ENCODE results near the gene COG5.

The COG5 gene

DNA sequence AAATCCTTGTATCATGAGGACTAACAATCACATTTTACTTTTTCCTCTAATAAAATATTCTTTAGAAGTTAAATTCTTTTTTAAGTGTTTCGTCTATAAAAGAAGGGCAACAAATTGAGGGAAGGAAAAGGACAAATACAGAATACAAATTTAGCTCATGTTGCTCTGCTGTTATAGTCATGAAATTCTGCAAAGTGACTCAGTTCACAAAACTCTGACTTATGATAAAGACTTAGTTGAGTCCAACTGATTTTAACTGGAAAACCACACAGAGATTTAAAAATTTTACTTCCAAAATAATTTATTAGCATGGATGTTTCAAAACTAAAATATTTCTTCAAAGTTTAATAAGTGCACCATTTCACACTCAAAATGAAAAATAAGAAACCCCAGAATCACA lies 168.9 kb downstream of the COG5 start:
- TF ChIP-seq, protein P1, sequence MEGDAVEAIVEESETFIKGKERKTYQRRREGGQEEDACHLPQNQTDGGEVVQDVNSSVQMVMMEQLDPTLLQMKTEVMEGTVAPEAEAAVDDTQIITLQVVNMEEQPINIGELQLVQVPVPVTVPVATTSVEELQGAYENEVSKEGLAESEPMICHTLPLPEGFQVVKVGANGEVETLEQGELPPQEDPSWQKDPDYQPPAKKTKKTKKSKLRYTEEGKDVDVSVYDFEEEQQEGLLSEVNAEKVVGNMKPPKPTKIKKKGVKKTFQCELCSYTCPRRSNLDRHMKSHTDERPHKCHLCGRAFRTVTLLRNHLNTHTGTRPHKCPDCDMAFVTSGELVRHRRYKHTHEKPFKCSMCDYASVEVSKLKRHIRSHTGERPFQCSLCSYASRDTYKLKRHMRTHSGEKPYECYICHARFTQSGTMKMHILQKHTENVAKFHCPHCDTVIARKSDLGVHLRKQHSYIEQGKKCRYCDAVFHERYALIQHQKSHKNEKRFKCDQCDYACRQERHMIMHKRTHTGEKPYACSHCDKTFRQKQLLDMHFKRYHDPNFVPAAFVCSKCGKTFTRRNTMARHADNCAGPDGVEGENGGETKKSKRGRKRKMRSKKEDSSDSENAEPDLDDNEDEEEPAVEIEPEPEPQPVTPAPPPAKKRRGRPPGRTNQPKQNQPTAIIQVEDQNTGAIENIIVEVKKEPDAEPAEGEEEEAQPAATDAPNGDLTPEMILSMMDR (IDR thresholded peaks at IDR 0.05; ENCODE audit: extremely low read depth, missing control alignments) = no peak
- no peak for DNase-seq (ENCODE audit: low spot score)

GRCh38 chr7:107394276-107394675 lies 169.4 kb downstream of the COG5 start:
- no peak for DNase-seq (ENCODE audit: low spot score)
- TF ChIP-seq, protein P1 (IDR thresholded peaks at IDR 0.05; ENCODE audit: extremely low read depth, missing control alignments) = no peak

DNA sequence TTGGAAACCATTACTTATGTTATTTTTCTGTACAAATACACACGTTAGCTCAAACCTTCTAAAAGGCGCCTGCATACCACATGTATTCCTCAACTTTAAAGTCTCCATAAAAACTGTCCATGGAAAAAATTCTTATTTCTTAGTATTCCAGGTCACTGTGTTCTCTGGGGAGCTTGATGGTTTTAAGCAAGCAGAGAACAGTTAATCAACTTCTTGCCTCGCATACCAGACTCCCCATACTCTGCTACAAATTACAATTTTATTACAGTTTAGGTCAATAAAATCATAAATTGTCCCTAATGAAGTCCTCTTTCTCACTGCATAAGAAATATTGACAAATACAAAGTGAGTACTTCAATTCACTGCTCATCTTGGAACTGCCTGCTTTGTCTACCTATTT lies 170.9 kb downstream of the COG5 start:
- DNase-seq (ENCODE audit: low spot score) = no peak
- TF ChIP-seq, protein P1 (IDR thresholded peaks at IDR 0.05; ENCODE audit: extremely low read depth, missing control alignments) = no peak

DNA sequence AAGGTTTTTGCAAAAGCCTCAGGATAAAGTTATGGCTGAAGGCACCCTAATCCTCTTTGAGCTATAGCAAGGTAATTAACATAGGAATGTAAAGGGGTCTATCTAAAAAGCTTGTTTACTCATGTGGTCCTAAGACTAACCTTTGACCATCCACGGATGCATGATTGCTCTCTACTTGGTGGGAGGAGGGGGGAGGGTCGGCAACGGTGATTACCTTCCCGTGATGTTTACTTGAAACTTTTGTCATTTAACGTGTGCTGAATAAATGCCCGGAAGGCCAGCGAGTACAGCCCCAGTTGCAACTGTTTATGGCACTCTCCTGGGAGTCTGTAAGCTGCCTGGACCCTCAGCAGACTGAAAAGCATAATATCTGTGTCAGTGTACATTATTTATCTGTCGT lies 172.8 kb downstream of the COG5 start:
- DNase-seq (ENCODE audit: low spot score) = no peak
- TF ChIP-seq, protein P1 (IDR thresholded peaks at IDR 0.05; ENCODE audit: extremely low read depth, missing control alignments) = no peak

DNA sequence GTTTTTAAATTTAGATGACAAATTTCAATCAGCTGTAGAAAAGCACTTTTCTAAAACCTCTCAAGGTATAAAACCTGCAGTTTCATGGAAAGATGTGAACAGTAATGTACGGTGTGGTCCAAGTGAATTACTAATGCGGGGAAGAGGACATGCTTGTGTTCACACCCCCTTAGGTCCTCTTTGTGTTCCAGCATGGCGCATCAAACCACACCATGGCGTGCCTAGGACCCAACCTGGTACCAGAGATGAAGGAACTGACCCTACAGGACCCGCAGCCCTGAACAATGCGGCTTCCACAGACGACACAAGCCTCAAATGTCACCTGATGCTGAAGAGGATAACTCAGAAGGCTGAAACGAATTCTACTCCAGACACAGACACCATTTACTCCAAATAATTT lies 175.1 kb downstream of the COG5 start:
- DNase-seq (ENCODE audit: low spot score) = no peak
- TF ChIP-seq, protein P1 (IDR thresholded peaks at IDR 0.05; ENCODE audit: extremely low read depth, missing control alignments) = no peak

- DNase-seq (ENCODE audit: low spot score) = no peak
- TF ChIP-seq, protein P1 (IDR thresholded peaks at IDR 0.05; ENCODE audit: extremely low read depth, missing control alignments) = no peak
Observed at GRCh38 chr7:107387573-107388219, 176.0 kb downstream of the COG5 start.

DNA sequence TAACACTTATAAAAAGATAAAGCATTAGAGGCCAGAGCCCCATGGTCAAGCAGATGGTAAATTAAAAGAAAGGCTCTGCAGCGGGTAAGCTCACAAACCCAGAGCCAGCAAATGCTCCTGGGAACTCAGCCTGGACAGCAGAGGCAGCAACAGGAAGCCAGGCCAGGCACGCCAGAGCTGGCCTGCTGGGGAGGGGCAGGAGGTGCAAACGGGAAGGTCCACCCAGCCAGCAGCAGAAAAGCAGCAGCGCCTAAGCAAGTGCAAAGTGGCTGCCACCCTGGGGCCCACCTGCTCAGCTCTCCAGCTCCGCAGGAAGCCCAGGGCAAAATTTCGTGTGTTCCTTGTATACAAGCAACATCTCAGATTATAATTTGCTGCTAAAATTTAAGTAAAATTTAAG lies 176.6 kb downstream of the COG5 start:
- no peak for DNase-seq (ENCODE audit: low spot score)
- TF ChIP-seq, protein P1 (IDR thresholded peaks at IDR 0.05; ENCODE audit: extremely low read depth, missing control alignments) = no peak
